IMR-90 (cell line): ENCODE measurements around the gene NPPA. TPM values are rescaled to one million over a fixed set of nuclear protein-coding genes. Genes with fewer than 3 reads are reported as not detected.

Experiments
- ATAC-seq: fragments of 200-7000 bp; cut with Tn5 transposase; 2 replicates; pipeline ENCODE4 v1.9.1; 2020; ENCODE audit warnings: low read depth, mild to moderate bottlenecking, moderate library complexity
- BruUV-seq: library from RNA; stranded (reverse); fragments of 400-500 nt; replicated peaks from 2 replicates; lab custom pipeline; 2021; lab: Mats Ljungman, UMichigan
- CTCF ChIA-PET: fragments of 300-600 bp; formaldehyde crosslinking; extraction: SDS; loops from one replicate; lab custom pipeline; 2021; ENCODE audit warnings: antibody characterized with exemption; lab: Yijun Ruan, JAX
- POLR2A ChIA-PET: fragments of 300-600 bp; sonication (Branson Sonifier 250); formaldehyde crosslinking; loops from one replicate; lab custom pipeline; 2022; ENCODE audit warnings: antibody characterized with exemption; ENCODE audit not compliant: unreplicated experiment; lab: Charles Lee
- DNase-seq: peaks from one replicate; pipeline ENCODE4 v3.0.0; 2013
- H2AFZ ChIP-seq: replicated peaks from 2 replicates; pipeline ENCODE3; 2013; ENCODE audit warnings: low read length, mild to moderate bottlenecking; ENCODE audit not compliant: poor library complexity
- H2AK5ac ChIP-seq: 2 replicates; pipeline ENCODE4 v1.6.1; 2013; ENCODE audit warnings: low read depth, low read length, inconsistent platforms
- H2AK9ac ChIP-seq: replicated peaks from 2 replicates; pipeline ENCODE3; 2013; ENCODE audit warnings: mild to moderate bottlenecking, low read depth, low read length, moderate library complexity; ENCODE audit not compliant: poor library complexity
- H2BK120ac ChIP-seq: 2 replicates; pipeline ENCODE4 v1.6.1; 2013; ENCODE audit warnings: low read depth, low read length, inconsistent platforms
- H2BK15ac ChIP-seq: 3 replicates; pipeline ENCODE4 v1.6.1; 2013; ENCODE audit warnings: low read depth, low read length, inconsistent platforms
- H2BK20ac ChIP-seq: 2 replicates; pipeline ENCODE4 v1.6.1; 2013; ENCODE audit warnings: low read depth, mild to moderate bottlenecking, inconsistent platforms, low read length, moderate library complexity
- H2BK5ac ChIP-seq: 2 replicates; pipeline ENCODE4 v1.6.1; 2013; ENCODE audit warnings: mild to moderate bottlenecking, low read depth, low read length, inconsistent platforms; ENCODE audit not compliant: poor library complexity, severe bottlenecking
- H3K14ac ChIP-seq: replicated peaks from 2 replicates; pipeline ENCODE4 v1.6.1; 2013; ENCODE audit warnings: low read depth, low read length, inconsistent platforms
- H3K18ac ChIP-seq: 2 replicates; pipeline ENCODE4 v1.6.1; 2013; ENCODE audit warnings: low read depth, low read length, control low read depth
- H3K23ac ChIP-seq: 2 replicates; pipeline ENCODE4 v1.6.1; 2013; ENCODE audit warnings: low read depth, low read length, inconsistent platforms
- H3K27ac ChIP-seq: 2 replicates; pipeline ENCODE4 v1.5.1; 2013; ENCODE audit warnings: mild to moderate bottlenecking, control low read depth, low read length; ENCODE audit not compliant: insufficient read depth
- H3K27me3 ChIP-seq: 2 replicates; pipeline ENCODE4 v1.6.1; 2013; ENCODE audit warnings: low read length; ENCODE audit not compliant: control insufficient read depth, insufficient read depth
- H3K36me3 ChIP-seq: 2 replicates; pipeline ENCODE4 v1.6.1; 2013; ENCODE audit warnings: low read length, mixed read lengths; ENCODE audit not compliant: control insufficient read depth, insufficient read depth
- H3K4ac ChIP-seq: 2 replicates; pipeline ENCODE4 v1.6.1; 2013; ENCODE audit warnings: low read depth, low read length, inconsistent platforms
- H3K4me1 ChIP-seq: 2 replicates; pipeline ENCODE4 v1.6.1; 2013; ENCODE audit warnings: low read length, mixed read lengths; ENCODE audit not compliant: control insufficient read depth, insufficient read depth
- H3K4me2 ChIP-seq: 2 replicates; pipeline ENCODE4 v1.6.1; 2013; ENCODE audit warnings: low read depth, mild to moderate bottlenecking, control low read depth, low read length, moderate library complexity
- H3K4me3 ChIP-seq: 2 replicates; pipeline ENCODE4 v1.5.1; 2013; ENCODE audit warnings: low read depth, mild to moderate bottlenecking, control low read depth, low read length, moderate library complexity; ENCODE audit not compliant: insufficient read depth
- H3K56ac ChIP-seq: 2 replicates; pipeline ENCODE4 v1.6.1; 2013; ENCODE audit warnings: low read length, inconsistent platforms; ENCODE audit not compliant: insufficient read depth; ENCODE audit errors: extremely low read depth
- H3K79me1 ChIP-seq, 2 experiments: 2 replicates each; pipeline ENCODE4 v1.6.1; 2013; ENCODE audit warnings: low read length in 2 of 2, inconsistent platforms in 1 of 2, low read depth in 1 of 2
- H3K9ac ChIP-seq: 2 replicates; pipeline ENCODE4 v1.6.1; 2013; ENCODE audit warnings: low read depth, low read length, control low read depth
- H3K9me1 ChIP-seq: 2 replicates; pipeline ENCODE4 v1.6.1; 2013; ENCODE audit warnings: low read length, inconsistent platforms; ENCODE audit not compliant: insufficient read depth
- H3K9me3 ChIP-seq: 2 replicates; pipeline ENCODE4 v1.6.1; 2013; ENCODE audit warnings: low read length; ENCODE audit not compliant: control insufficient read depth, insufficient read depth
- H4K20me1 ChIP-seq: 2 replicates; pipeline ENCODE4 v1.6.1; 2013; ENCODE audit warnings: low read length, inconsistent platforms; ENCODE audit not compliant: insufficient read depth
- H4K5ac ChIP-seq: 2 replicates; pipeline ENCODE4 v1.6.1; 2013; ENCODE audit warnings: mild to moderate bottlenecking, low read depth, low read length, control low read depth
- H4K8ac ChIP-seq, 2 experiments: 2 replicates each; pipeline ENCODE4 v1.6.1; 2013; ENCODE audit warnings: low read depth in 2 of 2, low read length in 2 of 2, control low read depth in 1 of 2, inconsistent platforms in 1 of 2
- H4K91ac ChIP-seq: 2 replicates; pipeline ENCODE4 v1.6.1; 2013; ENCODE audit warnings: low read depth, low read length, inconsistent platforms; ENCODE audit not compliant: insufficient read depth
- BHLHE40 ChIP-seq: fragments of 150-350 bp; IDR thresholded peaks from 2 replicates; pipeline ENCODE4 v1.6.1; 2016; ENCODE audit warnings: mild to moderate bottlenecking, low read depth, low read length
- CEBPB ChIP-seq: IDR thresholded peaks from 2 replicates; pipeline ENCODE4 v1.6.1; 2012; ENCODE audit warnings: low read depth, low read length, improper control_type of control experiment
- CHD1 ChIP-seq: IDR thresholded peaks from 2 replicates; pipeline ENCODE4 v1.6.1; 2012; ENCODE audit warnings: low read depth, low read length, improper control_type of control experiment
- ELK1 ChIP-seq: fragments of 150-350 bp; IDR thresholded peaks from 2 replicates; pipeline ENCODE4 v1.6.1; 2016; ENCODE audit warnings: low read depth, mild to moderate bottlenecking, low read length, moderate library complexity, borderline replicate concordance
- FOS ChIP-seq: fragments of 150-350 bp; IDR thresholded peaks from 2 replicates; pipeline ENCODE4 v1.6.1; 2016; ENCODE audit warnings: low read depth, low read length
- MAFK ChIP-seq: IDR thresholded peaks from 2 replicates; pipeline ENCODE4 v1.6.1; 2012; ENCODE audit warnings: low read depth, low read length, improper control_type of control experiment
- MAZ ChIP-seq: IDR thresholded peaks from 2 replicates; pipeline ENCODE4 v1.6.1; 2012; ENCODE audit warnings: low read depth, mild to moderate bottlenecking, low read length, improper control_type of control experiment, moderate library complexity, borderline replicate concordance
- NFE2L2 ChIP-seq: fragments of 150-350 bp; IDR thresholded peaks from 2 replicates; pipeline ENCODE4 v1.6.1; 2016; ENCODE audit warnings: low read depth, mild to moderate bottlenecking, low read length
- POLR2A ChIP-seq: IDR thresholded peaks from 2 replicates; pipeline ENCODE4 v1.6.1; 2012; ENCODE audit warnings: mild to moderate bottlenecking, low read depth, low read length
- RAD21 ChIP-seq: IDR thresholded peaks from 2 replicates; pipeline ENCODE4 v1.6.1; 2012; ENCODE audit warnings: low read length, improper control_type of control experiment
- RCOR1 ChIP-seq: IDR thresholded peaks from 2 replicates; pipeline ENCODE4 v1.6.1; 2012; ENCODE audit warnings: mild to moderate bottlenecking, low read length, improper control_type of control experiment; ENCODE audit not compliant: insufficient replicate concordance
- RFX5 ChIP-seq: IDR thresholded peaks from 2 replicates; pipeline ENCODE4 v1.8.0; 2012; ENCODE audit warnings: low read depth, mild to moderate bottlenecking, low read length, moderate library complexity
- SMC3 ChIP-seq: fragments of 150-350 bp; IDR thresholded peaks from 2 replicates; pipeline ENCODE4 v1.6.1; 2016; ENCODE audit warnings: low read depth, mild to moderate bottlenecking, antibody characterized with exemption, low read length, moderate library complexity
- WGBS, 2 experiments: methylation state at CpG; one replicate each; pipeline versions ENCODE4 v1.1.5 to v1.1.7; 2013; ENCODE audit warnings: missing lambda C conversion rate in 2 of 2; ENCODE audit not compliant: insufficient read length in 1 of 2; ENCODE audit errors: extremely low coverage in 2 of 2; 5-methylcytosine and 5-hydroxymethylcytosine counted together
- dilution Hi-C: fragments of 300-500 bp; cut with HindIII; formaldehyde crosslinking; loops from one replicate; pipeline ENCODE4 v1.14.3; 2018; ENCODE audit warnings: low sequenced_read_pairs; ENCODE audit not compliant: unreplicated experiment
- in situ Hi-C: fragments of 300-500 bp; cut with MboI; formaldehyde crosslinking; loops from 3 replicates; pipeline ENCODE4 v1.14.3; 2019; ENCODE audit warnings: low sequenced_read_pairs, inconsistent platforms, mixed read lengths
- intact Hi-C: fragments of 100-400 bp; cut with micrococcal nuclease; formaldehyde crosslinking; loops from 2 replicates; pipeline ENCODE4 v1.10.0; 2022
- polyA plus RNA-seq, 3 experiments: library from polyadenylated mRNA; depleted of rRNA; stranded (reverse); fragments of >200 nt; gene quantifications; 2 replicates each; pipeline ENCODE4 v1.2.3, GENCODE V29; 2012; ENCODE audit warnings: low replicate concordance in 1 of 3
- total RNA-seq: library from RNA; depleted of rRNA; stranded (reverse); fragments of >200 nt; gene quantifications from 2 replicates; pipeline ENCODE4 v1.2.3, GENCODE V29; 2012
- TF ChIP-seq, protein P1 (sequence below): fragments of 150-350 bp; IDR thresholded peaks from 2 replicates; pipeline ENCODE4 v1.6.1; 2017; ENCODE audit warnings: mild to moderate bottlenecking, antibody characterized with exemption, low read length, low read depth

The NPPA gene
- total and polyA plus RNA-seq, 2 of the 4 experiments (the other 2 are of a cell fraction), result not detected

DNA sequence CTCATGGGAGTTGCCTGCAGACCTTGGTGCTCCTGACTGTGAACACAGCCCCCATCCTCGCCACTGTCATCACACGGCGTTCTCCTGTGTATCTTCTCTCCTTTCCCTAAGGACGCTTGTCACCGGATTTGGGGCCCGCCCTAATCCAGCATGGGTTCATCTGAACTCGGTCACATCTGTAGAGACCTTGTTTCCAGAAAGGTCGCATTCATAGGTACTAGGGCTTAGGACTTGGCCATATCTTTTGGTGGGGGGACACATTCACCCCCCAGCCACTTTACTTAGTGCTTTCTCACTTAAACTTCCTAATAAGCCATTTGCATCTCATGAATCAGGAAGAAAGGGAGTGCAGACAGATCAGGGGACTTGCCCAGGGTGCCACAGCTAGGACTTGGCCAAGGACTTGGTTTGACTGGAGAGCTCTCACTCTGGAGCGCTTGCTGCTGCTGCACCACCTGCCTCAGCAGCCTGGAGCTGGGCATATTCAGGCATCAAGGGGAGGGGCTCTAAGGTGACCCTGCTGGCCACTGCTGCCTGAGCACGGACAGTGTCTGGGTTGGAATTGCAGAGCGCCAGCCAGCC is 9.7 kb downstream of the NPPA start:
- H3K18ac ChIP-seq, result no peak overlapping the region
- BruUV-seq, result no TSS peak

More for the DNA sequence above, 9.7 kb downstream of the NPPA start:
- H4K5ac ChIP-seq, result no peak overlapping the region
- intact Hi-C loops (loop anchor here (1.0 kb wide), 2 partner anchors 56 to 69 kb away; no protein-coding TSS in a partner anchor), in situ Hi-C loops (no loop called here), dilution Hi-C loops (no loop called here)
- ChIA-PET CTCF (interaction anchor here (0.5 to 1.2 kb wide), 8 partner anchors 9 to 93 kb away, joined by 3 to 11 read pairs (median 4); partner anchors contain the start of gene NPPA), POLR2A (no interaction called here)
- no peak overlapping the region for H3K23ac ChIP-seq
- H3K14ac ChIP-seq, result no peak overlapping the region
- ATAC-seq (no peak; the same call in 1 of the 2 replicates), DNase-seq (no peak)
- TF ChIP-seq BHLHE40, result no peak
- no peak for TF ChIP-seq MAZ
- no peak for TF ChIP-seq NFE2L2
- TF ChIP-seq SMC3, result no peak
- TF ChIP-seq RFX5, result no peak
- no peak for TF ChIP-seq RCOR1
- no peak for TF ChIP-seq MAFK
- TF ChIP-seq FOS, result no peak
- no peak for TF ChIP-seq RAD21
- TF ChIP-seq, protein P1, sequence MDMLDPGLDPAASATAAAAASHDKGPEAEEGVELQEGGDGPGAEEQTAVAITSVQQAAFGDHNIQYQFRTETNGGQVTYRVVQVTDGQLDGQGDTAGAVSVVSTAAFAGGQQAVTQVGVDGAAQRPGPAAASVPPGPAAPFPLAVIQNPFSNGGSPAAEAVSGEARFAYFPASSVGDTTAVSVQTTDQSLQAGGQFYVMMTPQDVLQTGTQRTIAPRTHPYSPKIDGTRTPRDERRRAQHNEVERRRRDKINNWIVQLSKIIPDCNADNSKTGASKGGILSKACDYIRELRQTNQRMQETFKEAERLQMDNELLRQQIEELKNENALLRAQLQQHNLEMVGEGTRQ, result no peak
- TF ChIP-seq CHD1, result no peak
- no peak for TF ChIP-seq ELK1
- no peak for TF ChIP-seq POLR2A
- TF ChIP-seq CEBPB, result no peak
- no peak overlapping the region for H4K91ac ChIP-seq
- H3K4me2 ChIP-seq, result no peak overlapping the region
- no peak overlapping the region for H3K4ac ChIP-seq
- H3K56ac ChIP-seq, result no peak overlapping the region
- H3K27ac ChIP-seq, result no peak overlapping the region
- H3K9me3 ChIP-seq, result no peaks in the 10 kb centered on the region
- no peak overlapping the region for H2BK120ac ChIP-seq
- WGBS, 2 experiments, result 90% methylated on average over 4 of the region's 11 CpGs; no CpG with 5 or more reads in 1 of the 2 experiments
- no peak overlapping the region for H2AFZ ChIP-seq
- peaks cover 0 to 4% of the 10 kb centered on the region in 2 experiments; a peak in 2 of 4 replicates for H3K79me1 ChIP-seq
- peaks cover 2% of the 10 kb centered on the region; the same call in 1 of the 2 replicates for H3K4me1 ChIP-seq
- H3K36me3 ChIP-seq, result peaks cover 84% of the 10 kb centered on the region
- H4K8ac ChIP-seq, result no peak overlapping the region
- no peak overlapping the region for H2AK9ac ChIP-seq
- no peak overlapping the region for H2BK20ac ChIP-seq
- H2AK5ac ChIP-seq, result no peak overlapping the region
- H4K20me1 ChIP-seq, result peaks cover 15% of the 10 kb centered on the region; the same call in 1 of the 2 replicates
- peaks cover 3% of the 10 kb centered on the region; the same call in 1 of the 2 replicates for H3K9me1 ChIP-seq
- no peak overlapping the region for H2BK5ac ChIP-seq
- no peaks in the 10 kb centered on the region for H3K27me3 ChIP-seq
- no peak overlapping the region for H3K4me3 ChIP-seq
- no peak overlapping the region for H3K9ac ChIP-seq
- no peak overlapping the region for H2BK15ac ChIP-seq
